ENCODE results near the gene GEMIN2. TPM values are rescaled to one million over a fixed set of nuclear protein-coding genes. Genes with fewer than 3 reads are reported as not detected.
"Not testable (repeated sequence)": the region's sequence is repeated elsewhere in the genome, so short reads cannot be mapped to it uniquely, and the experiment has no call there.

Gene GEMIN2
- total and polyA plus RNA-seq, 2 donors (not counting 3 experiments of a cell fraction or from before 2014, with no cell fraction given), result 14.3 to 19.5 TPM

GRCh38 chr14:39102969-39103957, 10.9 kb upstream of the GEMIN2 start, which contains the start of gene SEC23A:
Gene SEC23A (minus strand): TSS chr14:39103235. CDS start chr14:39096118, 7,117 bp downstream.
- ChIA-PET CTCF (interaction anchor here (0.6 to 2.8 kb wide), 10 partner anchors 11 to 324 kb away, joined by 3 to 24 read pairs (median 3); partner anchors contain the start of genes GEMIN2 and TRAPPC6B), POLR2A (interaction anchor here (0.9 to 1.8 kb wide), 7 partner anchors 11 to 329 kb away, joined by 3 to 19 read pairs (median 4); partner anchors contain the start of genes FBXO33, GEMIN2 and TRAPPC6B)
- Histone ChIP-seq H3K9me1 (replicated peaks; ENCODE audit: control insufficient read depth, extremely low read depth, insufficient read depth, low read length) (no peaks in the 10 kb centered on the region), H3K4me1 (ENCODE audit: control insufficient read depth, extremely low read depth, insufficient read depth, low read length) (peaks cover 16% of the 10 kb centered on the region), H3K79me2 (ENCODE audit: control insufficient read depth, insufficient read depth, low read length) (peaks cover 53% of the 10 kb centered on the region), H3K4me3 (replicated peaks in 1 of 3; ENCODE audit: insufficient read depth in 1 of 3, low read depth in 1 of 3, low read length in 3 of 3) (peak within 1 kb of the TSS; percentile 70 to 98 (median 92)), H2AFZ (ENCODE audit: low read depth, low read length) (peak within 1 kb of the TSS; percentile 52), H3K27me3 (ENCODE audit: control insufficient read depth in 2 of 2, insufficient read depth in 2 of 2, low read length in 2 of 2) (no peaks in the 10 kb centered on the region), H3K36me3 (ENCODE audit: control insufficient read depth in 2 of 2, extremely low read depth in 1 of 2, insufficient read depth in 2 of 2, low read length in 2 of 2) (no peaks in the 10 kb centered on the region), H3K27ac (ENCODE audit: insufficient read depth, low read depth, low read length) (peak within 1 kb of the TSS; percentile 83), H3K9ac (replicated peaks; ENCODE audit: extremely low read depth, insufficient read depth, low read length) (peak within 1 kb of the TSS; percentile 96), H3K9me3 (replicated peaks; ENCODE audit: control insufficient read depth, insufficient read depth, low read length) (no peaks in the 10 kb centered on the region), H3K4me2 (ENCODE audit: insufficient read depth, low read length) (peak within 1 kb of the TSS; percentile 99), H4K20me1 (replicated peaks; ENCODE audit: control insufficient read depth, extremely low read depth, insufficient read depth, low read length) (no peaks in the 10 kb centered on the region)
- DNase-seq (ENCODE audit: low read depth, low spot score) (peak; percentile 91), FAIRE-seq (peak; percentile 91)
- TF ChIP-seq EZH2 (IDR thresholded peaks at IDR 0.05; ENCODE audit: borderline replicate concordance, low read depth, low read length, severe bottlenecking), result no peak
- no peak for TF ChIP-seq MYC (IDR thresholded peaks at IDR 0.05; ENCODE audit: low read depth, low read length)
- TF ChIP-seq GATA2 (IDR thresholded peaks at IDR 0.05; ENCODE audit: insufficient read depth, insufficient read length, low read depth, low read length), result no peak
- peak; percentile 70 for TF ChIP-seq POLR2AphosphoS5 (IDR thresholded peaks at IDR 0.05; ENCODE audit: insufficient read depth, low read depth, low read length)
- TF ChIP-seq MAX (IDR thresholded peaks at IDR 0.05; ENCODE audit: insufficient read depth, insufficient read length), result no peak
- no peak for TF ChIP-seq FOS (IDR thresholded peaks at IDR 0.05; ENCODE audit: borderline replicate concordance, insufficient read depth, low read length)
- TF ChIP-seq JUN (IDR thresholded peaks at IDR 0.05; ENCODE audit: borderline replicate concordance, insufficient read depth, insufficient read length, low read depth), result no peak
- TF ChIP-seq CTCF (IDR thresholded peaks at IDR 0.05; ENCODE audit: extremely low read depth in 1 of 2, insufficient read depth in 1 of 2, low read depth in 1 of 2, low read length in 2 of 2), result no peak
- TF ChIP-seq POLR2A (IDR thresholded peaks at IDR 0.05; ENCODE audit: low read depth, low read length), result peak; percentile 80
- intact Hi-C loops (cut with micrococcal nuclease) (loop anchor here (1.0 to 5.0 kb wide), 5 partner anchors 67 to 330 kb away; partner anchors contain the start of genes FBXO33 and TRAPPC6B), dilution Hi-C loops (cut with MboI; ENCODE audit: extremely low pct_ligation_motif_present, low sequenced_read_pairs) (no loop called here)
- BruUV-seq (replicated peaks), result TSS peak; percentile 85

GRCh38 chr14:39104078-39104801, 9.9 kb upstream of the GEMIN2 start:
- Histone ChIP-seq H3K79me2 (ENCODE audit: control insufficient read depth, insufficient read depth, low read length) (peaks cover 46% of the 10 kb centered on the region), H3K4me3 (replicated peaks in 1 of 3; ENCODE audit: insufficient read depth in 1 of 3, low read depth in 1 of 3, low read length in 3 of 3) (peak overlapping the region in 1 of 3 experiments; percentile 98), H3K4me1 (ENCODE audit: control insufficient read depth, extremely low read depth, insufficient read depth, low read length) (peaks cover 16% of the 10 kb centered on the region), H3K27ac (ENCODE audit: insufficient read depth, low read depth, low read length) (peak overlapping the region; percentile 83), H3K4me2 (ENCODE audit: insufficient read depth, low read length) (peak overlapping the region; percentile 87), H3K9ac (replicated peaks; ENCODE audit: extremely low read depth, insufficient read depth, low read length) (peak overlapping the region; percentile 96)
- CTCF ChIA-PET, result interaction anchor here (1.0 to 2.8 kb wide), 3 partner anchors 10 to 323 kb away, joined by 3 to 24 read pairs (median 9); partner anchors contain the start of gene GEMIN2
- POLR2A ChIA-PET, result interaction anchor here (1.4 to 1.8 kb wide), 3 partner anchors 10 to 328 kb away, joined by 4 to 19 read pairs (median 9); partner anchors contain the start of genes FBXO33 and GEMIN2
- H4K20me1 ChIP-seq (replicated peaks; ENCODE audit: control insufficient read depth, extremely low read depth, insufficient read depth, low read length); DNase-seq (ENCODE audit: low read depth, low spot score); H3K27me3 ChIP-seq (ENCODE audit: control insufficient read depth in 2 of 2, insufficient read depth in 2 of 2, low read length in 2 of 2); H3K36me3 ChIP-seq (ENCODE audit: control insufficient read depth in 2 of 2, extremely low read depth in 1 of 2, insufficient read depth in 2 of 2, low read length in 2 of 2); H3K9me1 ChIP-seq (replicated peaks; ENCODE audit: control insufficient read depth, extremely low read depth, insufficient read depth, low read length); FAIRE-seq; dilution Hi-C loops (cut with MboI; ENCODE audit: extremely low pct_ligation_motif_present, low sequenced_read_pairs); H2AFZ ChIP-seq (ENCODE audit: low read depth, low read length); H3K9me3 ChIP-seq (replicated peaks; ENCODE audit: control insufficient read depth, insufficient read depth, low read length); BruUV-seq (replicated peaks): not testable (repeated sequence)
- intact Hi-C loops (cut with micrococcal nuclease), result loop anchor here (5.0 kb wide), 1 partner anchor 163 kb away; no protein-coding TSS in a partner anchor

All from endothelial cell of umbilical vein (primary cell).